ENCODE measurements around the gene PGAP3.

Gene PGAP3

DNA sequence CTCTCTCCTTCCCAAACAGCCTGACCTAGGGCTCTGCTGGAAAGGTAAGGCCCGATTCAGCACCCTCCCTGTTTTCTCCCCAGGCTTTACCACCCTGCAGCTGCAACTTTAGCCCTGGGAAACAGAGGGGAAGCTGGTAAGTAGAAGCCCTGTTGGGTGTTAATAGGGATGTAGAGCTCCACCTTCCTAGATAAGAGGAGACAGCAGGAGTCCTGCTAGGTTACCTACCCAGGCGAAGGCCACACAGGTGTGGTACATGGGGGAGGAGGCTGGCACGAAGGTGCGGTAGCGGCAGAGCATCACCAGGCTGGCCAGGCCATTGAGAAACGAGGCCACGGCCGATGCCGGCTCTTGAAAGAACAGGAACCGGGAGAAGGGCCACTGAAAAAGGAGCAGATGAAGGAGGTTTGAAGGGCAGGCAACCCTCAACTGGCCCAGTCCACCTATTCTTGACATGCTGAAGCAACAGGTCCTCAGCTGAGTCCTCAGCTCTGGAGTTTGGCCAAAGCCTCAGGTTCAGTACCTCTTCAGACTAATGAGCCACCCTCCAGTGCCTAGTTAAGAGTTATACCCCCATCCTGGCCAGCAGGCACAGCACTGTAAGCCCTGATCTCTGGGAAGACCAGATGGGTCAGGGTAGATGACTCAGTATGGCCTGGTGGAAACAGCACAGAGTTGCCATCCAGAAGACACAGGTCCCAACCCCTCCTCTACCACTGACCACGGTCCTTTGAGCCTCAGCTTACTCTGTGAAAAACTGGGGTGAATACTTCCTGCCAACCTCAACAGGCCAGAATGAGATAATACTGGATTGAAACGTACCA is 3.3 kb downstream of the PGAP3 start:
- Histone ChIP-seq H3K23ac (ENCODE audit: low read length in 2 of 2) (no peak overlapping the region), H4K8ac (ENCODE audit: low read length) (no peak overlapping the region), H2BK5ac (ENCODE audit: low read depth, low read length, poor library complexity, severe bottlenecking) (no peak overlapping the region), H3K79me1 (replicated peaks; ENCODE audit: low read length, poor library complexity, severe bottlenecking) (no peaks in the 10 kb centered on the region), H3K4me2 (ENCODE audit: low read length, poor library complexity, severe bottlenecking) (no peak overlapping the region), H2BK120ac (ENCODE audit: low read depth, low read length) (no peak overlapping the region), H3K4ac (ENCODE audit: low read depth in 1 of 2, low read length in 2 of 2) (no peak overlapping the region), H4K91ac (ENCODE audit: low read length) (no peak overlapping the region), H2AK5ac (ENCODE audit: low read length, severe bottlenecking) (no peak overlapping the region), H3K18ac (ENCODE audit: low read depth in 1 of 2, low read length in 2 of 2) (no peak overlapping the region), H3K14ac (ENCODE audit: low read length in 2 of 2) (no peak overlapping the region), H2AFZ (ENCODE audit: low read depth, low read length) (no peak overlapping the region), H3K36me3 (ENCODE audit: control insufficient read depth in 1 of 2, insufficient read depth in 2 of 2, low read depth in 1 of 2, low read length in 2 of 2) (peaks cover 26 to 27% of the 10 kb centered on the region in 2 experiments), H3K27me3 (ENCODE audit: control insufficient read depth in 1 of 2, insufficient read depth in 1 of 2, low read length in 2 of 2) (no peaks in the 10 kb centered on the region), H3K4me1 (ENCODE audit: control insufficient read depth, insufficient read depth, low read depth, low read length) (peaks cover 4% of the 10 kb centered on the region), H2BK15ac (ENCODE audit: low read depth, poor library complexity, severe bottlenecking) (no peak overlapping the region), H2BK12ac (ENCODE audit: low read length in 2 of 2) (no peak overlapping the region), H3K4me3 (ENCODE audit: insufficient read depth in 1 of 2, low read depth in 1 of 2, low read length in 2 of 2) (no peak overlapping the region), H3K9ac (ENCODE audit: low read length) (no peak overlapping the region), H3K27ac (ENCODE audit: low read length, poor library complexity, severe bottlenecking) (no peak overlapping the region), H3K9me3 (ENCODE audit: control insufficient read depth, low read length) (no peaks in the 10 kb centered on the region)
- WGBS, result 95% methylated on average over 12 of the region's 12 CpGs
- DNase-seq, result no peak

DNA sequence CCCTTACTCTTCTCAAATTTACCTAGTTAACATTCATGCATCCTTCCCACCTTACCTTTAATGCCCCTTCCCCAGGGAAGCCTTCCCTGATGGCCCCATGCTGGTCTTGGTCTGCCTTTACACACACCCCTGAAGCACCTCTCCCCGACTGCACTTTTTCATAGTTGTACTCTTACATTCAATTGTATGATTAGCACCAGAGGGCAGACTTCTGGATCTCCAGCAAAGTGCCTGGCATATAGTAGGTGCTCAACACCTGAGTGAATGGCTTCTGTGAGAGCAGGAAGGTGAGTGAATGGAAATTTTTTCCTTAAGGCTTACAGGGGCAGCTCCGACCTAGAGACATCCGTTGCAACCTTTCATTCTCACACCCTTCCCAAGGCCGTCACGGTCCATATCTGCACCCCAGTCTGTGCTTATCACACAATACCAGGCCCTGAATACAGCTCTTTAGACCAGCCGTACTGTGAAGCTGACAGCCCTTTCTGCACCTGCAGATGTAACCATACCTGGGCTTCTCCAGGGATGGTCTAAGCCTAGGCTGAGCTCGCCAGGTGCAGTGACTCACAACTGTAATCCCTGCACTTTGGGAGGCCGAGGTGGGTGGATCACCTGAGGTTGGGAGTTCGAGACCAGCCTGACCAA is 4.4 kb downstream of the PGAP3 start:
- no peak overlapping the region for H3K23ac ChIP-seq (ENCODE audit: low read length in 2 of 2)
- no peak overlapping the region for H2BK12ac ChIP-seq (ENCODE audit: low read length in 2 of 2)
- WGBS, result 91% methylated on average over 8 of the region's 9 CpGs
- H3K4me1 ChIP-seq (ENCODE audit: control insufficient read depth, insufficient read depth, low read depth, low read length), result peaks cover 2% of the 10 kb centered on the region
- no peak overlapping the region for H2BK5ac ChIP-seq (ENCODE audit: low read depth, low read length, poor library complexity, severe bottlenecking)
- H2AK5ac ChIP-seq (ENCODE audit: low read length, severe bottlenecking), result no peak overlapping the region
- no peak overlapping the region for H3K4me3 ChIP-seq (ENCODE audit: insufficient read depth in 1 of 2, low read depth in 1 of 2, low read length in 2 of 2)
- H3K36me3 ChIP-seq (ENCODE audit: control insufficient read depth in 1 of 2, insufficient read depth in 2 of 2, low read depth in 1 of 2, low read length in 2 of 2), result peaks cover 26 to 33% of the 10 kb centered on the region in 2 experiments
- H3K4me2 ChIP-seq (ENCODE audit: low read length, poor library complexity, severe bottlenecking), result no peak overlapping the region
- H2BK120ac ChIP-seq (ENCODE audit: low read depth, low read length), result no peak overlapping the region
- H3K18ac ChIP-seq (ENCODE audit: low read depth in 1 of 2, low read length in 2 of 2), result no peak overlapping the region
- no peak overlapping the region for H3K4ac ChIP-seq (ENCODE audit: low read depth in 1 of 2, low read length in 2 of 2)
- H3K79me1 ChIP-seq (replicated peaks; ENCODE audit: low read length, poor library complexity, severe bottlenecking), result no peaks in the 10 kb centered on the region
- H3K27me3 ChIP-seq (ENCODE audit: control insufficient read depth in 1 of 2, insufficient read depth in 1 of 2, low read length in 2 of 2), result no peaks in the 10 kb centered on the region
- no peak overlapping the region for H2BK15ac ChIP-seq (ENCODE audit: low read depth, poor library complexity, severe bottlenecking)
- H3K9me3 ChIP-seq (ENCODE audit: control insufficient read depth, low read length), result no peaks in the 10 kb centered on the region
- no peak overlapping the region for H4K8ac ChIP-seq (ENCODE audit: low read length)
- H3K27ac ChIP-seq (ENCODE audit: low read length, poor library complexity, severe bottlenecking), result no peak overlapping the region
- no peak for DNase-seq
- H3K14ac ChIP-seq (ENCODE audit: low read length in 2 of 2), result no peak overlapping the region
- H4K91ac ChIP-seq (ENCODE audit: low read length), result no peak overlapping the region
- no peak overlapping the region for H3K9ac ChIP-seq (ENCODE audit: low read length)
- H2AFZ ChIP-seq (ENCODE audit: low read depth, low read length), result no peak overlapping the region

GRCh38 chr17:39679521-39680192 is 8.2 kb downstream of the PGAP3 start:
- Histone ChIP-seq H4K8ac (ENCODE audit: low read length) (no peak overlapping the region), H3K27me3 (ENCODE audit: control insufficient read depth in 1 of 2, insufficient read depth in 1 of 2, low read length in 2 of 2) (no peaks in the 10 kb centered on the region), H3K36me3 (ENCODE audit: control insufficient read depth in 1 of 2, insufficient read depth in 2 of 2, low read depth in 1 of 2, low read length in 2 of 2) (peaks cover 30 to 42% of the 10 kb centered on the region in 2 experiments), H2BK12ac (ENCODE audit: low read length in 2 of 2) (no peak overlapping the region), H3K27ac (ENCODE audit: low read length, poor library complexity, severe bottlenecking) (no peak overlapping the region), H2AK5ac (ENCODE audit: low read length, severe bottlenecking) (no peak overlapping the region), H3K23ac (ENCODE audit: low read length in 2 of 2) (no peak overlapping the region), H3K4me1 (ENCODE audit: control insufficient read depth, insufficient read depth, low read depth, low read length) (peaks cover 28% of the 10 kb centered on the region), H3K4me2 (ENCODE audit: low read length, poor library complexity, severe bottlenecking) (no peak overlapping the region), H2BK15ac (ENCODE audit: low read depth, poor library complexity, severe bottlenecking) (no peak overlapping the region), H3K9me3 (ENCODE audit: control insufficient read depth, low read length) (no peaks in the 10 kb centered on the region), H3K14ac (ENCODE audit: low read length in 2 of 2) (no peak overlapping the region), H3K9ac (ENCODE audit: low read length) (no peak overlapping the region), H3K4ac (ENCODE audit: low read depth in 1 of 2, low read length in 2 of 2) (no peak overlapping the region), H2BK120ac (ENCODE audit: low read depth, low read length) (no peak overlapping the region), H3K18ac (ENCODE audit: low read depth in 1 of 2, low read length in 2 of 2) (no peak overlapping the region), H3K79me1 (replicated peaks; ENCODE audit: low read length, poor library complexity, severe bottlenecking) (no peaks in the 10 kb centered on the region), H2AFZ (ENCODE audit: low read depth, low read length) (no peak overlapping the region), H4K91ac (ENCODE audit: low read length) (no peak overlapping the region), H2BK5ac (ENCODE audit: low read depth, low read length, poor library complexity, severe bottlenecking) (no peak overlapping the region), H3K4me3 (ENCODE audit: insufficient read depth in 1 of 2, low read depth in 1 of 2, low read length in 2 of 2) (no peak overlapping the region)
- WGBS, result 85% methylated on average over 12 of the region's 12 CpGs
- no peak for DNase-seq

Measured in mesenchymal stem cell (in vitro differentiated cells and primary cell).